Neuronal stem cell (in vitro differentiated cells): ENCODE data around the gene DDX23.
A peak's percentile ranks its signal among the peaks of the same experiment; 100 is the strongest.

Experiments
- DNase-seq: peaks from one replicate; pipeline ENCODE4 v3.0.0-alpha.2; 2013; ENCODE audit warnings: low spot score
- H2AFZ ChIP-seq: one replicate; pipeline ENCODE4 v1.6.1; 2013; ENCODE audit warnings: mild to moderate bottlenecking, low read length, inconsistent platforms
- H2AK5ac ChIP-seq: 2 replicates; pipeline ENCODE4 v1.6.1; 2013; ENCODE audit warnings: low read depth, mild to moderate bottlenecking, inconsistent platforms, low read length, moderate library complexity, mixed read lengths
- H2BK120ac ChIP-seq: 2 replicates; pipeline ENCODE4 v1.6.1; 2013; ENCODE audit warnings: low read depth, mild to moderate bottlenecking, inconsistent platforms, low read length, moderate library complexity, mixed read lengths
- H2BK12ac ChIP-seq: one replicate; pipeline ENCODE4 v1.6.1; 2013; ENCODE audit warnings: low read length, inconsistent platforms
- H2BK15ac ChIP-seq: 2 replicates; pipeline ENCODE4 v1.6.1; 2013; ENCODE audit warnings: mild to moderate bottlenecking, low read length, inconsistent platforms, mixed read lengths
- H2BK5ac ChIP-seq: one replicate; pipeline ENCODE4 v1.6.1; 2013; ENCODE audit warnings: inconsistent platforms, mild to moderate bottlenecking, low read length, moderate library complexity
- H3K14ac ChIP-seq: one replicate; pipeline ENCODE4 v1.6.1; 2013; ENCODE audit warnings: low read length, inconsistent platforms
- H3K18ac ChIP-seq: 2 replicates; pipeline ENCODE4 v1.6.1; 2013; ENCODE audit warnings: low read length, inconsistent platforms
- H3K23ac ChIP-seq: 2 replicates; pipeline ENCODE4 v1.6.1; 2013; ENCODE audit warnings: low read depth, mild to moderate bottlenecking, mixed read lengths, low read length, inconsistent platforms; ENCODE audit not compliant: poor library complexity
- H3K27ac ChIP-seq: replicated peaks from 3 replicates; pipeline ENCODE4 v1.5.1; 2013; ENCODE audit warnings: low read length, inconsistent platforms
- H3K27me3 ChIP-seq, 3 experiments: 2 replicates each; pipeline ENCODE4 v1.6.1; 2013; ENCODE audit warnings: low read length in 3 of 3, mild to moderate bottlenecking in 2 of 3, inconsistent platforms in 1 of 3, low read depth in 1 of 3, mixed read lengths in 1 of 3, moderate library complexity in 1 of 3; ENCODE audit not compliant: control insufficient read depth in 3 of 3, insufficient read depth in 3 of 3
- H3K36me3 ChIP-seq, 2 donors: replicated peaks in 1 of 2; 2 replicates each; pipeline ENCODE4 v1.6.1; 2013; ENCODE audit warnings: low read length in 2 of 2; ENCODE audit not compliant: control insufficient read depth in 2 of 2, insufficient read depth in 2 of 2
- H3K4ac ChIP-seq: 2 replicates; pipeline ENCODE4 v1.6.1; 2013; ENCODE audit warnings: inconsistent platforms, mild to moderate bottlenecking, low read length, moderate library complexity
- H3K4me1 ChIP-seq, 2 donors: 1 replicate in 1 of 2; 2 replicates in 1 of 2; pipeline ENCODE4 v1.6.1; 2013; ENCODE audit warnings: low read length in 2 of 2, low read depth in 1 of 2; ENCODE audit not compliant: control insufficient read depth in 2 of 2, insufficient read depth in 1 of 2
- H3K4me2 ChIP-seq: one replicate; pipeline ENCODE4 v1.6.1; 2013; ENCODE audit warnings: mild to moderate bottlenecking, low read length, inconsistent platforms; ENCODE audit not compliant: insufficient read depth, poor library complexity, severe bottlenecking
- H3K4me3 ChIP-seq, 2 donors: 2 replicates each; pipeline ENCODE4 v1.5.1; 2013; ENCODE audit warnings: low read length in 2 of 2, mild to moderate bottlenecking in 2 of 2, inconsistent platforms in 1 of 2, moderate library complexity in 1 of 2
- H3K79me1 ChIP-seq: one replicate; pipeline ENCODE4 v1.6.1; 2013; ENCODE audit warnings: low read depth, mild to moderate bottlenecking, inconsistent platforms, low read length, moderate library complexity
- H3K9ac ChIP-seq: one replicate; pipeline ENCODE4 v1.6.1; 2013; ENCODE audit warnings: mild to moderate bottlenecking, low read depth, low read length, inconsistent platforms; ENCODE audit not compliant: poor library complexity
- H3K9me3 ChIP-seq, 2 donors: replicated peaks in 1 of 2; 2 replicates each; pipeline versions ENCODE3 to v1.6.1; 2013; ENCODE audit warnings: low read length in 2 of 2, mild to moderate bottlenecking in 2 of 2, inconsistent platforms in 1 of 2, low read depth in 1 of 2, mixed read lengths in 1 of 2, moderate library complexity in 1 of 2; ENCODE audit not compliant: control insufficient read depth in 2 of 2, insufficient read depth in 1 of 2
- H4K8ac ChIP-seq: one replicate; pipeline ENCODE4 v1.6.1; 2013; ENCODE audit warnings: low read depth, mild to moderate bottlenecking, inconsistent platforms, low read length, moderate library complexity
- H4K91ac ChIP-seq: one replicate; pipeline ENCODE4 v1.6.1; 2013; ENCODE audit warnings: low read length, low read depth, mild to moderate bottlenecking, inconsistent platforms; ENCODE audit not compliant: poor library complexity
- WGBS, 2 donors: extraction: QIAGEN DNeasy Blood & Tissue Kit; methylation state at CpG; one replicate each; pipeline ENCODE4 v1.1.7; 2013; ENCODE audit warnings: missing lambda C conversion rate in 2 of 2, mixed read lengths in 1 of 2; ENCODE audit not compliant: insufficient read length in 2 of 2, insufficient replicate concordance in 1 of 2; ENCODE audit errors: extremely low coverage in 2 of 2; 5-methylcytosine and 5-hydroxymethylcytosine counted together

The DDX23 gene

GRCh38 chr12:48782457-48783395 is 69.2 kb downstream of the DDX23 start:
- Histone ChIP-seq H2AFZ (no peak overlapping the region), H2BK15ac (no peak overlapping the region), H3K9me3 (no peaks in the 10 kb centered on the region), H3K4me3 (peak overlapping the region in 1 of 2 donors; percentile 51), H3K27me3 (no peaks in the 10 kb centered on the region), H3K9ac (no peak overlapping the region), H3K4me2 (no peak overlapping the region), H4K8ac (no peak overlapping the region), H3K23ac (peak overlapping the region; percentile 62), H2BK120ac (no peak overlapping the region), H3K4me1 (peaks cover 6 to 9% of the 10 kb centered on the region in 2 donors), H3K36me3 (peaks cover 27 to 37% of the 10 kb centered on the region in 2 donors), H3K27ac (no peak overlapping the region), H3K79me1 (peaks cover 16% of the 10 kb centered on the region), H3K4ac (no peak overlapping the region), H4K91ac (no peak overlapping the region), H2BK5ac (peak overlapping the region; percentile 17), H3K18ac (no peak overlapping the region), H2BK12ac (no peak overlapping the region), H3K14ac (peak overlapping the region; percentile 33), H2AK5ac (peak overlapping the region; percentile 13)
- WGBS, 2 donors: no CpG with 5 or more reads among the region's 63 CpGs
- no peak for DNase-seq

GRCh38 chr12:48781750-48782456 is 70.1 kb downstream of the DDX23 start:
- H3K27ac ChIP-seq: no peak overlapping the region
- peaks cover 34 to 46% of the 10 kb centered on the region in 2 donors for H3K36me3 ChIP-seq
- H3K14ac ChIP-seq: no peak overlapping the region
- peak overlapping the region; percentile 17 for H2BK5ac ChIP-seq
- no peak overlapping the region for H2AFZ ChIP-seq
- no CpG with 5 or more reads among the region's 9 CpGs for WGBS, 2 donors
- no peak overlapping the region for H2AK5ac ChIP-seq
- no peak overlapping the region for H2BK12ac ChIP-seq
- H3K23ac ChIP-seq: peak overlapping the region; percentile 40
- no peak overlapping the region for H3K4me2 ChIP-seq
- no peak overlapping the region for H3K4ac ChIP-seq
- H3K27me3 ChIP-seq: no peaks in the 10 kb centered on the region
- H2BK120ac ChIP-seq: no peak overlapping the region
- H4K8ac ChIP-seq: no peak overlapping the region
- no peak overlapping the region for H3K9ac ChIP-seq
- H3K79me1 ChIP-seq: peaks cover 12% of the 10 kb centered on the region
- no peak for DNase-seq
- peak overlapping the region in 1 of 2 donors; percentile 51 for H3K4me3 ChIP-seq
- H3K4me1 ChIP-seq: peaks cover 0 to under 1% of the 10 kb centered on the region in 2 donors
- no peaks in the 10 kb centered on the region for H3K9me3 ChIP-seq
- H4K91ac ChIP-seq: no peak overlapping the region
- no peak overlapping the region for H2BK15ac ChIP-seq
- H3K18ac ChIP-seq: no peak overlapping the region

GRCh38 chr12:48780381-48781025 is 71.5 kb downstream of the DDX23 start:
- no peak overlapping the region for H2AFZ ChIP-seq
- H4K91ac ChIP-seq: no peak overlapping the region
- no peak overlapping the region for H3K14ac ChIP-seq
- H2BK5ac ChIP-seq: peak overlapping the region; percentile 11
- H3K9me3 ChIP-seq: no peaks in the 10 kb centered on the region
- H3K4me3 ChIP-seq: peak overlapping the region in 1 of 2 donors; percentile 18
- H4K8ac ChIP-seq: no peak overlapping the region
- H3K27ac ChIP-seq: no peak overlapping the region
- H3K18ac ChIP-seq: no peak overlapping the region
- no peak overlapping the region for H3K4ac ChIP-seq
- peak overlapping the region; percentile 60 for H3K23ac ChIP-seq
- peaks cover 9% of the 10 kb centered on the region for H3K79me1 ChIP-seq
- H3K4me2 ChIP-seq: no peak overlapping the region
- H3K36me3 ChIP-seq: peaks cover 42 to 59% of the 10 kb centered on the region in 2 donors
- no peak overlapping the region for H2AK5ac ChIP-seq
- no peak for DNase-seq
- WGBS, 2 donors: no CpG with 5 or more reads among the region's 11 CpGs
- H3K27me3 ChIP-seq: no peaks in the 10 kb centered on the region
- no peak overlapping the region for H2BK120ac ChIP-seq
- H2BK15ac ChIP-seq: no peak overlapping the region
- H3K9ac ChIP-seq: peak overlapping the region; percentile 12
- H2BK12ac ChIP-seq: no peak overlapping the region
- H3K4me1 ChIP-seq: no peaks in the 10 kb centered on the region
